Astrocyte of the spinal cord (primary cell): Measurements from ENCODE around the gene ERICH2.

ENCODE experiments used
- DNase-seq: peaks from one replicate; pipeline ENCODE4 v3.0.0; 2011; ENCODE audit warnings: low read depth, low spot score
- H3K4me3 ChIP-seq: 2 replicates; pipeline ENCODE4 v1.5.1; 2011; ENCODE audit warnings: low read depth, mild to moderate bottlenecking, low read length, moderate library complexity
- in situ Hi-C: cut with HindIII; loops from 2 replicates; pipeline ENCODE4 v1.10.0; 2017; ENCODE audit warnings: low sequenced_read_pairs
- TF ChIP-seq, protein P1 (sequence below): IDR thresholded peaks from 2 replicates; pipeline ENCODE4 v1.5.1; 2012; ENCODE audit warnings: low read depth, mild to moderate bottlenecking, low read length, inconsistent platforms

The ERICH2 gene

GRCh38 chr2:170819680-170820664 lies 49.8 kb downstream of the ERICH2 start:
- no peak overlapping the region for H3K4me3 ChIP-seq
- TF ChIP-seq, protein P1, sequence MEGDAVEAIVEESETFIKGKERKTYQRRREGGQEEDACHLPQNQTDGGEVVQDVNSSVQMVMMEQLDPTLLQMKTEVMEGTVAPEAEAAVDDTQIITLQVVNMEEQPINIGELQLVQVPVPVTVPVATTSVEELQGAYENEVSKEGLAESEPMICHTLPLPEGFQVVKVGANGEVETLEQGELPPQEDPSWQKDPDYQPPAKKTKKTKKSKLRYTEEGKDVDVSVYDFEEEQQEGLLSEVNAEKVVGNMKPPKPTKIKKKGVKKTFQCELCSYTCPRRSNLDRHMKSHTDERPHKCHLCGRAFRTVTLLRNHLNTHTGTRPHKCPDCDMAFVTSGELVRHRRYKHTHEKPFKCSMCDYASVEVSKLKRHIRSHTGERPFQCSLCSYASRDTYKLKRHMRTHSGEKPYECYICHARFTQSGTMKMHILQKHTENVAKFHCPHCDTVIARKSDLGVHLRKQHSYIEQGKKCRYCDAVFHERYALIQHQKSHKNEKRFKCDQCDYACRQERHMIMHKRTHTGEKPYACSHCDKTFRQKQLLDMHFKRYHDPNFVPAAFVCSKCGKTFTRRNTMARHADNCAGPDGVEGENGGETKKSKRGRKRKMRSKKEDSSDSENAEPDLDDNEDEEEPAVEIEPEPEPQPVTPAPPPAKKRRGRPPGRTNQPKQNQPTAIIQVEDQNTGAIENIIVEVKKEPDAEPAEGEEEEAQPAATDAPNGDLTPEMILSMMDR: no peak
- in situ Hi-C loops: no loop called here
- no peak for DNase-seq

DNA sequence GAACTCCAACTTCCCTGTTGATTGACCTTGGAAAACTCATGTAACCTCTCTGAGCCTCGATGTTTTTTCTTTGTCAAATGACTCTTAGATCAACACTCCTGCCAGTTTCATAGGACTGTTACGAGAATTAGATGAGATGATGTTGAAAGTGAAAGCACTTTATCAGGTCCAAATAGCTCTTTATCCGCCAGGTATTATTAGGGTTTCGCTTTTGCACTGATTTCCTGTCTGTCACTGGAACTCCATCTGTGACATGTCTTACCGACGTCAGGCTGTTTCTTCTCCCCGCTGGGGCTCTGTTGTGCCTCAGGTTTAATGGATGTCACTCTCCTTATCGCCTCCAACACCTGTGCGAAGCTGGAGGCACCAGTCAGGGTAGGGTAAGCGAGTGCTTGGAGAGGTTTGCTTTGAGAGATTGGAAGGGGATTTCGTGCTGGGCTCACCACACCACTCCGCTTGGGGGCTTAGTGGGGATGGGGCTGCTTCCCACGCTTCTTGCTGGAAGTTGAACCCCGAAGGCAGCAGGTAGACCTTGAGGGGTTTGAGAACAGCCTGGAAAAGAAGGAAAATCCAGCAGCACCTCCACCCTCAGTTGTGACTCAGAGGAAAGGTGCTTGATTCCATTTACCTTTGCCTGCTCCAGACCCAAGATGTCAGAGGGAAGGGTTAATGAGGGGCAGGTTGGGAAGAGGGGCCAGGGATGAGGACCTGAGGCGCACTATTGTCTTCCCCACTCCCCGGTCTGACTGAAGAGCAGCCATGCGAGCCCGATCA lies 50.8 kb downstream of the ERICH2 start:
- no peak for DNase-seq

DNA sequence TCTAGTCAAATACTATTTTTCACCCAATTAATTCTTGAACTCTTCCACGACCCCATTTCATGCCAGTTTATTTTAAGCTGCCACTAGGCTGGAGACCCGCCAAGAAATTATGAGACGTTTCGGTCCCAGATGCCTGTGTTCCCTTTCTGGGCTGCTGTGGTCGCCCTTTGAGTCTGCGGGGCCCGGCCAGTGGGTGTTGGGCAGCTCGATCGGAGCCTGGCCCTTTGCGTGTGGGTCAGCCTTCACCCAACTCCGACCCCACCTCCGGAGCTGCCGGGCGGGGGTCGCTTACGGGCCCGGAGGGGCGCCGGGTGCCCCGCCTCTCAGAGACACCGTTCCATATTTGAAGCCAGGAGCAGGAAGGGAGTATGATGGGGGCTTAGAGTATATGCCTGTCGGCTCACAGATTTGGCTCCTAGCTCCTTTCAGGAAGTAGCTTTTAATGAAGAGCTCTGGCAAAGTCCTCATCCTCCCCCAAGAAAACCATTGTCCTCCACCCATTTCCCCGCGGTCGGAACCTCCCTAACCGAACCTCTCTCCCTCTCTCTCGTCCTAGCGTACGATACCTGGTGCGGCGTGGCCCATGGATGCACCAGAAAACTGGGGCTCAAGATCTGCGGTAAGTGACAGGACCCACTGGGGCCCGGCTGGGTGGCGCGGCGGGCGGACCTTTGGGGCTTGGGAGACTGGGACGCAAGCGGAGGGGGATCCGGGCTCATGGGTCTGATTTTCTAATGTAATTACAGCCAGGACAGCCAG lies 51.5 kb downstream of the ERICH2 start:
- in situ Hi-C loops: no loop called here
- no peak overlapping the region for H3K4me3 ChIP-seq
- DNase-seq: no peak
- TF ChIP-seq, protein P1: no peak

More for the DNA sequence above, 50.8 kb downstream of the ERICH2 start:
- TF ChIP-seq, protein P1: no peak
- in situ Hi-C loops: no loop called here
- no peak overlapping the region for H3K4me3 ChIP-seq

- DNase-seq: no peak
- in situ Hi-C loops: no loop called here
- no peak overlapping the region for H3K4me3 ChIP-seq
- TF ChIP-seq, protein P1: peak; percentile 41
Measured at GRCh38 chr2:170822290-170823087, 52.3 kb downstream of the ERICH2 start.

GRCh38 chr2:170823088-170823897 lies 53.1 kb downstream of the ERICH2 start:
- DNase-seq: no peak
- in situ Hi-C loops: no loop called here
- peak overlapping the region; percentile 13 for H3K4me3 ChIP-seq
- TF ChIP-seq, protein P1: no peak
